ENCODE results near the gene TYMP. TPM values are rescaled to one million over a fixed set of nuclear protein-coding genes. Genes with fewer than 3 reads are reported as not detected.

TYMP gene
- total RNA-seq, 1 experiment from 2014 or later, result 5.9 TPM

GRCh38 chr22:50489363-50490243 is 40.2 kb downstream of the TYMP start:
- no TSS peak for BruUV-seq (replicated peaks)
- Histone ChIP-seq H3K27ac (no peak overlapping the region), H4K20me1 (ENCODE audit: insufficient read depth) (peaks cover 3% of the 10 kb centered on the region; the same call in 1 of the 2 replicates), H3K36me3 (ENCODE audit: low read depth) (no peaks in the 10 kb centered on the region), H3K4me2 (no peak overlapping the region), H3K27me3 (ENCODE audit: insufficient read depth, low read depth) (no peaks in the 10 kb centered on the region), H3K4me1 (replicated peaks; ENCODE audit: insufficient read depth) (0 out of 2 replicates have a peak, but pooled peaks cover 4% of the 10 kb centered on the region), H3K9me3 (ENCODE audit: insufficient read depth, low read depth) (no peaks in the 10 kb centered on the region), H2AFZ (no peak overlapping the region), H3K79me2 (ENCODE audit: low read depth) (no peaks in the 10 kb centered on the region), H3F3A (ENCODE audit: insufficient read depth, low read depth) (peaks cover 9% of the 10 kb centered on the region), H3K9me2 (ENCODE audit: insufficient read depth) (no peaks in the 10 kb centered on the region), H3K4me3 (no peak overlapping the region)
- DNase-seq, result no peak
- ChIA-PET POLR2A (ENCODE audit: unreplicated experiment) (interaction anchor here (0.6 kb wide), 1 partner anchor 170 kb away, joined by 4 read pairs; no protein-coding TSS in a partner anchor), CTCF (no interaction called here)
- TF ChIP-seq EZH2 (IDR thresholded peaks at IDR 0.05; ENCODE audit: low read depth), result no peak
- no peak for TF ChIP-seq CTCF (conservative IDR thresholded peaks at IDR 0.05)
- intact Hi-C loops (cut with micrococcal nuclease; ENCODE audit: unreplicated experiment), result no loop called here

- Histone ChIP-seq H3K9me3 (ENCODE audit: insufficient read depth, low read depth) (no peaks in the 10 kb centered on the region), H3K4me1 (replicated peaks; ENCODE audit: insufficient read depth) (0 out of 2 replicates have a peak, but pooled peaks cover 4% of the 10 kb centered on the region), H4K20me1 (ENCODE audit: insufficient read depth) (peaks cover 8% of the 10 kb centered on the region), H3K36me3 (ENCODE audit: low read depth) (no peaks in the 10 kb centered on the region), H3K4me2 (no peak overlapping the region), H3F3A (ENCODE audit: insufficient read depth, low read depth) (peaks cover 16% of the 10 kb centered on the region), H3K27me3 (ENCODE audit: insufficient read depth, low read depth) (no peaks in the 10 kb centered on the region), H3K27ac (no peak overlapping the region), H2AFZ (no peak overlapping the region), H3K79me2 (ENCODE audit: low read depth) (no peaks in the 10 kb centered on the region), H3K9me2 (ENCODE audit: insufficient read depth) (no peaks in the 10 kb centered on the region), H3K4me3 (no peak overlapping the region)
- no peak for TF ChIP-seq CTCF (conservative IDR thresholded peaks at IDR 0.05)
- TF ChIP-seq EZH2 (IDR thresholded peaks at IDR 0.05; ENCODE audit: low read depth), result no peak
- BruUV-seq (replicated peaks), result no TSS peak
- no peak for DNase-seq
- CTCF ChIA-PET, result no interaction called here
- POLR2A ChIA-PET (ENCODE audit: unreplicated experiment), result no interaction called here
- intact Hi-C loops (cut with micrococcal nuclease; ENCODE audit: unreplicated experiment), result no loop called here
Measured at GRCh38 chr22:50488886-50489285, 40.9 kb downstream of the TYMP start.

GRCh38 chr22:50488006-50488677 is 41.7 kb downstream of the TYMP start:
- intact Hi-C loops (cut with micrococcal nuclease; ENCODE audit: unreplicated experiment), result no loop called here
- H4K20me1 ChIP-seq (ENCODE audit: insufficient read depth), result peaks cover 9% of the 10 kb centered on the region
- CTCF ChIA-PET, result no interaction called here
- 0 out of 2 replicates have a peak, but pooled peaks cover 6% of the 10 kb centered on the region for H3K4me1 ChIP-seq (replicated peaks; ENCODE audit: insufficient read depth)
- POLR2A ChIA-PET (ENCODE audit: unreplicated experiment), result no interaction called here
- BruUV-seq (replicated peaks), result no TSS peak
- H3K4me3 ChIP-seq, result no peak overlapping the region
- no peak for TF ChIP-seq EZH2 (IDR thresholded peaks at IDR 0.05; ENCODE audit: low read depth)
- TF ChIP-seq CTCF (conservative IDR thresholded peaks at IDR 0.05), result no peak
- no peak overlapping the region for H3K27ac ChIP-seq
- no peak overlapping the region for H2AFZ ChIP-seq
- H3F3A ChIP-seq (ENCODE audit: insufficient read depth, low read depth), result peaks cover 17% of the 10 kb centered on the region
- H3K9me2 ChIP-seq (ENCODE audit: insufficient read depth), result no peaks in the 10 kb centered on the region
- H3K9me3 ChIP-seq (ENCODE audit: insufficient read depth, low read depth), result no peaks in the 10 kb centered on the region
- no peak overlapping the region for H3K4me2 ChIP-seq
- no peaks in the 10 kb centered on the region for H3K79me2 ChIP-seq (ENCODE audit: low read depth)
- H3K36me3 ChIP-seq (ENCODE audit: low read depth), result peaks cover 3% of the 10 kb centered on the region; the same call in 1 of the 2 replicates
- no peak for DNase-seq
- no peaks in the 10 kb centered on the region for H3K27me3 ChIP-seq (ENCODE audit: insufficient read depth, low read depth)
